Glutamatergic neuron (in vitro differentiated cells): ENCODE results near the gene FGFBP1. TPM values are rescaled to one million over a fixed set of nuclear protein-coding genes. Genes with fewer than 3 reads are reported as not detected.

Experiments used
- DNase-seq: peaks from one replicate; pipeline ENCODE4 v3.0.0; 2022
- H3K27ac Mint-ChIP-seq: one replicate; pipeline ENCODE4 v1.8.0; 2020; ENCODE audit warnings: mild to moderate bottlenecking, mixed read lengths, inconsistent platforms; ENCODE audit not compliant: unreplicated experiment
- H3K27me3 Mint-ChIP-seq: one replicate; pipeline ENCODE4 v1.8.0; 2020; ENCODE audit warnings: mild to moderate bottlenecking, moderate library complexity, mixed read lengths, inconsistent platforms; ENCODE audit not compliant: unreplicated experiment
- H3K36me3 Mint-ChIP-seq: one replicate; pipeline ENCODE4 v1.8.0; 2020; ENCODE audit warnings: mild to moderate bottlenecking, mixed read lengths, inconsistent platforms; ENCODE audit not compliant: unreplicated experiment
- H3K4me1 Mint-ChIP-seq: one replicate; pipeline ENCODE4 v1.8.0; 2020; ENCODE audit warnings: mild to moderate bottlenecking, low read depth, mixed read lengths, inconsistent platforms; ENCODE audit not compliant: unreplicated experiment
- H3K4me3 Mint-ChIP-seq: one replicate; pipeline ENCODE4 v1.8.0; 2020; ENCODE audit warnings: mild to moderate bottlenecking, mixed read lengths, inconsistent platforms; ENCODE audit not compliant: unreplicated experiment
- H3K9me3 Mint-ChIP-seq: one replicate; pipeline ENCODE4 v1.8.0; 2020; ENCODE audit warnings: mild to moderate bottlenecking, moderate library complexity, mixed read lengths, inconsistent platforms; ENCODE audit not compliant: unreplicated experiment
- CTCF ChIP-seq: fragments of 200-600 bp; sonication (generic); IDR thresholded peaks from one replicate; pipeline ENCODE4 v1.5.0; 2021; ENCODE audit not compliant: partially characterized antibody, unreplicated experiment
- total RNA-seq: library from RNA; stranded (reverse); fragmentation: NEBNext Ultra II Directional; extraction: Animal tissue kit (Norgen Biotek cat#: 25700); gene quantifications from one replicate; pipeline ENCODE4 v1.2.1, GENCODE V29; 2021; ENCODE audit not compliant: unreplicated experiment

Gene FGFBP1
- total RNA-seq, 1 donor from 2014 or later = not detected

- Mint-ChIP-seq H3K9me3 (peaks cover 5% of the 10 kb centered on the region), H3K27me3 (no peaks in the 10 kb centered on the region), H3K4me1 (peaks cover 24% of the 10 kb centered on the region), H3K4me3 (no peak overlapping the region), H3K27ac (no peak overlapping the region), H3K36me3 (no peaks in the 10 kb centered on the region)
- TF ChIP-seq CTCF = no peak
- DNase-seq = no peak
Measured at GRCh38 chr4:15894393-15894792, 44.1 kb downstream of the FGFBP1 start.

GRCh38 chr4:15893962-15894361, 44.6 kb downstream of the FGFBP1 start:
- DNase-seq = no peak
- TF ChIP-seq CTCF = no peak

GRCh38 chr4:15891312-15891711, 47.2 kb downstream of the FGFBP1 start:
- H3K27ac Mint-ChIP-seq = peak overlapping the region; percentile 13
- peak overlapping the region; percentile 41 for H3K4me3 Mint-ChIP-seq
- H3K27me3 Mint-ChIP-seq = no peaks in the 10 kb centered on the region
- DNase-seq = no peak
- peaks cover 24% of the 10 kb centered on the region for H3K4me1 Mint-ChIP-seq
- no peaks in the 10 kb centered on the region for H3K9me3 Mint-ChIP-seq
- no peak for TF ChIP-seq CTCF
- no peaks in the 10 kb centered on the region for H3K36me3 Mint-ChIP-seq

More at GRCh38 chr4:15893962-15894361, 44.6 kb downstream of the FGFBP1 start:
- peaks cover 3% of the 10 kb centered on the region for H3K9me3 Mint-ChIP-seq
- peaks cover 24% of the 10 kb centered on the region for H3K4me1 Mint-ChIP-seq
- no peak overlapping the region for H3K27ac Mint-ChIP-seq
- H3K27me3 Mint-ChIP-seq = no peaks in the 10 kb centered on the region
- H3K36me3 Mint-ChIP-seq = no peaks in the 10 kb centered on the region
- no peak overlapping the region for H3K4me3 Mint-ChIP-seq

DNA sequence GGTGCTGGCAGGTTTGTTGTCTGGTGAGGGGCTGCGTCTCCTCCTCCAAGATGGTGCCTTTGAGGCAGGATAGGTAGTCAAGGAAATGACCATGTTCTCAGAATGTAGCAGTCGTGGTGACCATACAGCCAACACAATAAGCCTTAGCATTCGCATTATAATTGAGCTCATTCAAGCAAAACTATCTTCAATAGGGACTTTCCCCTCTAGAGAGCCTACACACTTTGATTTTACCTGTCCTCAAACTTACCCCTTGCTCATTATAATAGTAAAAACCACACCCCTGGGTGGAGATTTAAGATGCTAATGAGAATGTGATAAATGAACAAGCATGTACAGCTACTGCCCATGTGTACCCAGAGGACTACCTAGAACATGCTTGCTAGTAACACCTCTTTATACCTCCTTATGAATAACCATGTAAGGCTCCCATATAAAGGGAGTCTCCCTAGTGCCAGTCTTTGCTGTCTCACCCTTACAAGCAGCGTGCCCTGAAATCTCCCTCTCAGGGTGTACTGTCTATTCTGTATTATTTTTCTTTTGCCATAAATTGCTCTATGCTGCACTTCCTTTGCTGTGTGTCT, 48.2 kb downstream of the FGFBP1 start:
- no peaks in the 10 kb centered on the region for H3K9me3 Mint-ChIP-seq
- no peak for TF ChIP-seq CTCF
- H3K27ac Mint-ChIP-seq = no peak overlapping the region
- H3K36me3 Mint-ChIP-seq = no peaks in the 10 kb centered on the region
- no peak overlapping the region for H3K4me3 Mint-ChIP-seq
- no peak for DNase-seq
- peaks cover 16% of the 10 kb centered on the region for H3K4me1 Mint-ChIP-seq
- H3K27me3 Mint-ChIP-seq = no peaks in the 10 kb centered on the region

- peaks cover 24% of the 10 kb centered on the region for H3K4me1 Mint-ChIP-seq
- H3K36me3 Mint-ChIP-seq = no peaks in the 10 kb centered on the region
- no peaks in the 10 kb centered on the region for H3K9me3 Mint-ChIP-seq
- no peak for DNase-seq
- TF ChIP-seq CTCF = no peak
- H3K27ac Mint-ChIP-seq = no peak overlapping the region
- H3K27me3 Mint-ChIP-seq = no peaks in the 10 kb centered on the region
- no peak overlapping the region for H3K4me3 Mint-ChIP-seq
Measured at GRCh38 chr4:15888515-15888914, 50.0 kb downstream of the FGFBP1 start.

Other genes starting within 250 kb of the FGFBP1 start
- not detected for gene BST1, start 235.7 kb downstream of the FGFBP1 start, total RNA-seq
- 0.37 TPM for gene CD38, start 160.4 kb downstream of the FGFBP1 start, total RNA-seq
- gene FGFBP2, start 24.4 kb upstream of the FGFBP1 start, total RNA-seq = not detected
- 36.9 TPM for gene PROM1, start 145.3 kb upstream of the FGFBP1 start, total RNA-seq